ENCODE measurements around the gene JTB. TPM values are rescaled to one million over a fixed set of nuclear protein-coding genes. Genes with fewer than 3 reads are reported as not detected.
A peak's percentile ranks its signal among the peaks of the same experiment; 100 is the strongest.

Gene JTB
- total RNA-seq, 6 experiments from 2014 or later: 99.3 to 128 (median 109) TPM

- Mint-ChIP-seq H3K27ac (peak overlapping the region; percentile 99), H3K4me3 (peak overlapping the region; percentile 99), H3K4me1 (ENCODE audit: low read depth) (peaks cover 34% of the 10 kb centered on the region), H3K27me3 (ENCODE audit: insufficient read depth) (peaks cover 17% of the 10 kb centered on the region), H3K36me3 (ENCODE audit: low read depth) (peaks cover 41% of the 10 kb centered on the region), H3K9me3 (peaks cover 7% of the 10 kb centered on the region)
- TF ChIP-seq, protein P1, sequence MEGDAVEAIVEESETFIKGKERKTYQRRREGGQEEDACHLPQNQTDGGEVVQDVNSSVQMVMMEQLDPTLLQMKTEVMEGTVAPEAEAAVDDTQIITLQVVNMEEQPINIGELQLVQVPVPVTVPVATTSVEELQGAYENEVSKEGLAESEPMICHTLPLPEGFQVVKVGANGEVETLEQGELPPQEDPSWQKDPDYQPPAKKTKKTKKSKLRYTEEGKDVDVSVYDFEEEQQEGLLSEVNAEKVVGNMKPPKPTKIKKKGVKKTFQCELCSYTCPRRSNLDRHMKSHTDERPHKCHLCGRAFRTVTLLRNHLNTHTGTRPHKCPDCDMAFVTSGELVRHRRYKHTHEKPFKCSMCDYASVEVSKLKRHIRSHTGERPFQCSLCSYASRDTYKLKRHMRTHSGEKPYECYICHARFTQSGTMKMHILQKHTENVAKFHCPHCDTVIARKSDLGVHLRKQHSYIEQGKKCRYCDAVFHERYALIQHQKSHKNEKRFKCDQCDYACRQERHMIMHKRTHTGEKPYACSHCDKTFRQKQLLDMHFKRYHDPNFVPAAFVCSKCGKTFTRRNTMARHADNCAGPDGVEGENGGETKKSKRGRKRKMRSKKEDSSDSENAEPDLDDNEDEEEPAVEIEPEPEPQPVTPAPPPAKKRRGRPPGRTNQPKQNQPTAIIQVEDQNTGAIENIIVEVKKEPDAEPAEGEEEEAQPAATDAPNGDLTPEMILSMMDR (IDR thresholded peaks at IDR 0.05): no peak
- no peak for DNase-seq
These were observed 14.3 kb upstream of the JTB start for GRCh38 chr1:153991806-153992205.

DNA sequence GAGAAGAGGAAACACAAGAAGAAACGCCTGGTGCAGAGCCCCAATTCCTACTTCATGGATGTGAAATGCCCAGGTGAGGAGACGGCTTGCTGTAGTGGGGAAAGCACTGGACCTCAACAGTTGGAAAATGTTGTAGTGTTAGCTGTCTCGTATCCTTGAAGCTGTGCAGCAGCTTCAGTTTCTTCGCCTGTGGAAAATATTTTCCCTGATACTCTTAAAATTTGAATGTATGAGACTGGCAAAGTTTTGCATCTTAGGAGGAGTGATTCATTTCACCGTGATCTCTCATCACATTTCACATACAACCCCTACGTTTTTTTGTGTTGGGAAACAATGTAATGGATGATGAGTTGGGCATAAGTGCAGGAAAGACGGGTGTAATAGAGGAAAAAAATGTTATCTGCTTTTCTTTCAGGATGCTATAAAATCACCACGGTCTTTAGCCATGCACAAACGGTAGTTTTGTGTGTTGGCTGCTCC, 13.7 kb upstream of the JTB start:
- H3K4me1 Mint-ChIP-seq (ENCODE audit: low read depth): peaks cover 40% of the 10 kb centered on the region
- H3K36me3 Mint-ChIP-seq (ENCODE audit: low read depth): peaks cover 41% of the 10 kb centered on the region
- peaks cover 7% of the 10 kb centered on the region for H3K9me3 Mint-ChIP-seq
- H3K27ac Mint-ChIP-seq: peak overlapping the region; percentile 99
- DNase-seq: no peak
- peak overlapping the region; percentile 99 for H3K4me3 Mint-ChIP-seq
- H3K27me3 Mint-ChIP-seq (ENCODE audit: insufficient read depth): peaks cover 18% of the 10 kb centered on the region
- TF ChIP-seq, protein P1 (IDR thresholded peaks at IDR 0.05): no peak

GRCh38 chr1:153990468-153991150, 13.1 kb upstream of the JTB start, which contains the start of gene RPS27:
Gene RPS27 (plus strand): TSS chr1:153990762. CDS start chr1:153990797, 35 bp downstream.
- peak within 1 kb of the TSS; percentile 99 for H3K27ac Mint-ChIP-seq
- peaks cover 41% of the 10 kb centered on the region for H3K4me1 Mint-ChIP-seq (ENCODE audit: low read depth)
- DNase-seq: peak; percentile 98
- peak within 1 kb of the TSS; percentile 99 for H3K4me3 Mint-ChIP-seq
- peaks cover 37% of the 10 kb centered on the region for H3K36me3 Mint-ChIP-seq (ENCODE audit: low read depth)
- H3K9me3 Mint-ChIP-seq: peaks cover 7% of the 10 kb centered on the region
- TF ChIP-seq, protein P1 (IDR thresholded peaks at IDR 0.05): no peak
- peaks cover 18% of the 10 kb centered on the region for H3K27me3 Mint-ChIP-seq (ENCODE audit: insufficient read depth)

DNA sequence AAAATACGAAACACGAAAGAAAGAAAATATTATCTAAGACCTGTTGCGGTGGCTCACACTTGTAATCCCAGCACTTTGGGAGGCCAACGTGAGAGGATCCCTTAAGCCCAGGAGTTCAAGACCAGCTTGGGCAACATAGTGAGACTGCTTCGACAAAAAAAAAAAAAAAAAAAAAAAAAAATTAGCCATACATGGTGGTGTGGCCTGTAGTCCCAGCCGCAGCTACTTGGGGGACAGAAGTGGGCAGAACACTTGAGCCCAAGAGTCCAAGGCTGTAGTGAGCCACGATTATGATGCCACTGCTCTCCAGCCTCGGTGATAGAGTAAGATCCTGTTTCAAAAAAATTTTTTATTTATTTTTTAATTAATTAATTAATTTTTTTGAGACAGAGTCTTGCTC, 10.1 kb upstream of the JTB start:
- DNase-seq: no peak
- Mint-ChIP-seq H3K4me3 (no peak overlapping the region), H3K27ac (peak overlapping the region; percentile 83; the same call in 1 of the 2 replicates), H3K9me3 (peaks cover 7% of the 10 kb centered on the region), H3K36me3 (ENCODE audit: low read depth) (peaks cover 38% of the 10 kb centered on the region), H3K4me1 (ENCODE audit: low read depth) (peaks cover 50% of the 10 kb centered on the region), H3K27me3 (ENCODE audit: insufficient read depth) (peaks cover 18% of the 10 kb centered on the region)
- TF ChIP-seq, protein P1 (IDR thresholded peaks at IDR 0.05): no peak

DNA sequence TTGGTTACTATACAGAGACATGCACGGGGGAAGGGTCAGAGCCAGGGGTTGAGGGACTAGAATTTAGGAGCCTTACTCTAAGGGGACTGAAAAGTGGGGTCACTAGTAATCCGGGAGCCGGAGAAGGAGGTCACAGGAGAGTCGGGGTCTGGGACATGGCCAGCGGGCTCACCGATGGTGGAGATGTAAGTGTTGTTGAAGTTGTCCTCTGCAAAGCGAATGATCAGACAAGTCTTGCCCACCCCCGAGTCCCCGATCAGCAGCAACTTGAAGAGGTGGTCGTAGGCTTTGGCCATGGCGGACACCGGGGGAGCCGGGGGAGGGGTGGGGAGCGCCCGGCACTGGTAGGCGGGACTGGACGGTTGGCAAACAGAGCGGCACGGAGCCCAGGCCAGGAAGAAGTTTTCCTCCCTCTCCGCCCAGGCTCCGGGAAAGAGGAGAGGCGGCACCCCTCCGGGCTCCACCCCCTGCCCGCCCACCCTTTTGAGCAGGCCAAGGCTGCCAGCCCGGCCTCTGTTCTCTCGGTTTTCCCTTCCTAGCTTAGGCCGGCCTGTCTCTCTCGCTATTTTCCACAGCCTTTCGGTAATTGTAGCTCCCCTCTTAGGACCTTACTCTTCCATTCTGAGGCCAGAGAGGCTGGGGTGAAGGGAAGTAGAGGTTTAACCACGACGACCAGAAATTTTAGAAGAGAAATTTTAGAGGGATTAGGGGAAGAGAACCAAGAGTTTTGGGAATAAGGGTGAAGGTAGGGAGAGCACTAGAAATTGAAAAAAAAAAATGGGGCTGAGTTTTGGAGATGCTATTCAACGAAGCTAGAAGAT, 8.7 kb upstream of the JTB start, which contains the start of gene RAB13:
TSS of gene RAB13 (minus strand) at position 399 of the 821 bp plus-strand sequence. CDS start at position 296, 103 bp downstream.
- DNase-seq: peak; percentile 78
- TF ChIP-seq, protein P1 (IDR thresholded peaks at IDR 0.05): no peak
- Mint-ChIP-seq H3K27ac (peak within 1 kb of the TSS; percentile 88), H3K9me3 (peaks cover 7% of the 10 kb centered on the region), H3K4me3 (peak within 1 kb of the TSS; percentile 95), H3K36me3 (ENCODE audit: low read depth) (peaks cover 33% of the 10 kb centered on the region), H3K27me3 (ENCODE audit: insufficient read depth) (peaks cover 9% of the 10 kb centered on the region), H3K4me1 (ENCODE audit: low read depth) (peaks cover 37% of the 10 kb centered on the region)

All from HFFc6 (cell line).